Glutamatergic neuron (in vitro differentiated cells): ENCODE results near the gene DLD. TPM values are rescaled to one million over a fixed set of nuclear protein-coding genes. Genes with fewer than 3 reads are reported as not detected.
"Not testable (repeated sequence)": the region's sequence is repeated elsewhere in the genome, so short reads cannot be mapped to it uniquely, and the experiment has no call there.

Experiments used
- DNase-seq: peaks from one replicate; pipeline ENCODE4 v3.0.0; 2022
- H3K27ac Mint-ChIP-seq: one replicate; pipeline ENCODE4 v1.8.0; 2020; ENCODE audit warnings: mild to moderate bottlenecking, mixed read lengths, inconsistent platforms; ENCODE audit not compliant: unreplicated experiment
- H3K27me3 Mint-ChIP-seq: one replicate; pipeline ENCODE4 v1.8.0; 2020; ENCODE audit warnings: mild to moderate bottlenecking, moderate library complexity, mixed read lengths, inconsistent platforms; ENCODE audit not compliant: unreplicated experiment
- H3K36me3 Mint-ChIP-seq: one replicate; pipeline ENCODE4 v1.8.0; 2020; ENCODE audit warnings: mild to moderate bottlenecking, mixed read lengths, inconsistent platforms; ENCODE audit not compliant: unreplicated experiment
- H3K4me1 Mint-ChIP-seq: one replicate; pipeline ENCODE4 v1.8.0; 2020; ENCODE audit warnings: mild to moderate bottlenecking, low read depth, mixed read lengths, inconsistent platforms; ENCODE audit not compliant: unreplicated experiment
- H3K4me3 Mint-ChIP-seq: one replicate; pipeline ENCODE4 v1.8.0; 2020; ENCODE audit warnings: mild to moderate bottlenecking, mixed read lengths, inconsistent platforms; ENCODE audit not compliant: unreplicated experiment
- H3K9me3 Mint-ChIP-seq: one replicate; pipeline ENCODE4 v1.8.0; 2020; ENCODE audit warnings: mild to moderate bottlenecking, moderate library complexity, mixed read lengths, inconsistent platforms; ENCODE audit not compliant: unreplicated experiment
- total RNA-seq: library from RNA; stranded (reverse); fragmentation: NEBNext Ultra II Directional; extraction: Animal tissue kit (Norgen Biotek cat#: 25700); gene quantifications from one replicate; pipeline ENCODE4 v1.2.1, GENCODE V29; 2021; ENCODE audit not compliant: unreplicated experiment
- TF ChIP-seq, protein P1 (sequence below): fragments of 200-600 bp; sonication (generic); IDR thresholded peaks from one replicate; pipeline ENCODE4 v1.5.0; 2021; ENCODE audit not compliant: partially characterized antibody, unreplicated experiment

Gene DLD
- total RNA-seq, 1 donor from 2014 or later: 75.9 TPM

GRCh38 chr7:107955394-107955793 lies 64.4 kb downstream of the DLD start:
- Mint-ChIP-seq H3K27me3 (peaks cover 4% of the 10 kb centered on the region), H3K27ac (no peak overlapping the region), H3K4me3 (no peak overlapping the region), H3K36me3 (no peaks in the 10 kb centered on the region), H3K4me1 (no peaks in the 10 kb centered on the region), H3K9me3 (no peaks in the 10 kb centered on the region)
- TF ChIP-seq, protein P1, sequence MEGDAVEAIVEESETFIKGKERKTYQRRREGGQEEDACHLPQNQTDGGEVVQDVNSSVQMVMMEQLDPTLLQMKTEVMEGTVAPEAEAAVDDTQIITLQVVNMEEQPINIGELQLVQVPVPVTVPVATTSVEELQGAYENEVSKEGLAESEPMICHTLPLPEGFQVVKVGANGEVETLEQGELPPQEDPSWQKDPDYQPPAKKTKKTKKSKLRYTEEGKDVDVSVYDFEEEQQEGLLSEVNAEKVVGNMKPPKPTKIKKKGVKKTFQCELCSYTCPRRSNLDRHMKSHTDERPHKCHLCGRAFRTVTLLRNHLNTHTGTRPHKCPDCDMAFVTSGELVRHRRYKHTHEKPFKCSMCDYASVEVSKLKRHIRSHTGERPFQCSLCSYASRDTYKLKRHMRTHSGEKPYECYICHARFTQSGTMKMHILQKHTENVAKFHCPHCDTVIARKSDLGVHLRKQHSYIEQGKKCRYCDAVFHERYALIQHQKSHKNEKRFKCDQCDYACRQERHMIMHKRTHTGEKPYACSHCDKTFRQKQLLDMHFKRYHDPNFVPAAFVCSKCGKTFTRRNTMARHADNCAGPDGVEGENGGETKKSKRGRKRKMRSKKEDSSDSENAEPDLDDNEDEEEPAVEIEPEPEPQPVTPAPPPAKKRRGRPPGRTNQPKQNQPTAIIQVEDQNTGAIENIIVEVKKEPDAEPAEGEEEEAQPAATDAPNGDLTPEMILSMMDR: no peak
- no peak for DNase-seq

GRCh38 chr7:107956950-107957349 lies 66.0 kb downstream of the DLD start:
- not testable (repeated sequence) for H3K4me1 Mint-ChIP-seq, H3K36me3 Mint-ChIP-seq, H3K9me3 Mint-ChIP-seq, H3K27me3 Mint-ChIP-seq, DNase-seq, H3K27ac Mint-ChIP-seq, H3K4me3 Mint-ChIP-seq

- no peaks in the 10 kb centered on the region for H3K4me1 Mint-ChIP-seq
- H3K4me3 Mint-ChIP-seq: no peak overlapping the region
- peaks cover 4% of the 10 kb centered on the region for H3K27me3 Mint-ChIP-seq
- peaks cover 2% of the 10 kb centered on the region for H3K9me3 Mint-ChIP-seq
- no peaks in the 10 kb centered on the region for H3K36me3 Mint-ChIP-seq
- no peak overlapping the region for H3K27ac Mint-ChIP-seq
- TF ChIP-seq, protein P1: no peak
- DNase-seq: no peak
Observed at GRCh38 chr7:107957436-107957835, 66.5 kb downstream of the DLD start.

GRCh38 chr7:107958764-107959526 lies 68.0 kb downstream of the DLD start:
- Mint-ChIP-seq H3K9me3 (peaks cover 2% of the 10 kb centered on the region), H3K27me3 (no peaks in the 10 kb centered on the region), H3K36me3 (no peaks in the 10 kb centered on the region), H3K4me3 (no peak overlapping the region), H3K4me1 (no peaks in the 10 kb centered on the region), H3K27ac (no peak overlapping the region)
- DNase-seq: no peak
- TF ChIP-seq, protein P1: no peak

GRCh38 chr7:107959527-107959898 lies 68.5 kb downstream of the DLD start:
- H3K27ac Mint-ChIP-seq: no peak overlapping the region
- no peak for DNase-seq
- peaks cover 2% of the 10 kb centered on the region for H3K9me3 Mint-ChIP-seq
- no peaks in the 10 kb centered on the region for H3K4me1 Mint-ChIP-seq
- H3K27me3 Mint-ChIP-seq: no peaks in the 10 kb centered on the region
- TF ChIP-seq, protein P1: no peak
- H3K4me3 Mint-ChIP-seq: no peak overlapping the region
- no peaks in the 10 kb centered on the region for H3K36me3 Mint-ChIP-seq
